ENCODE data around the gene AARS2. TPM values are rescaled to one million over a fixed set of nuclear protein-coding genes. Genes with fewer than 3 reads are reported as not detected.

The AARS2 gene
- total RNA-seq, 2 donors from 2014 or later = 6.5 to 7.4 TPM

DNA sequence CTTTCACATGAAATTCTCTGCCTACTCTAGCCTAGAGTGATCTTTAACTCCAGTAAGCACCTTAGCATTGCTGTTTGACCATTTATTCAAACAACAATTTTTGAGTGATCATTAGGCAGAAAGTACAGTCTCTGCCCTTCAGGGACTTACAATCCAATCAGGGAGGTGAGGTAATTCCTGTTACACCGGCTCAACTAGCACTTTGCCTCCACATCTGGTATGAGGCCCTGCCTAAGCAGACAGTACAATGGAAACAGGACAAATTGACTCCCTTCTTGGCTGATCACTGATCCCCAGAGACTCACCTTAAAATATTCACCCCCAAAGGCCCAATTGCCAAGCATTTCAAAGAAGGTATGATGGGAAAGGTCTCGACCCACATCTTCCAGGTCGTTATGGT, 1.4 kb downstream of the AARS2 start:
- H3K4me1 ChIP-seq = peaks cover 0 to 14% of the 10 kb centered on the region in 2 donors
- H3K27ac ChIP-seq = no peak overlapping the region
- H3K4me3 ChIP-seq = no peak overlapping the region
- DNase-seq (ENCODE audit: low spot score) = no peak
- peaks cover 41% of the 10 kb centered on the region for H3K36me3 ChIP-seq
- no peaks in the 10 kb centered on the region for H3K27me3 ChIP-seq
- TF ChIP-seq, protein P1, sequence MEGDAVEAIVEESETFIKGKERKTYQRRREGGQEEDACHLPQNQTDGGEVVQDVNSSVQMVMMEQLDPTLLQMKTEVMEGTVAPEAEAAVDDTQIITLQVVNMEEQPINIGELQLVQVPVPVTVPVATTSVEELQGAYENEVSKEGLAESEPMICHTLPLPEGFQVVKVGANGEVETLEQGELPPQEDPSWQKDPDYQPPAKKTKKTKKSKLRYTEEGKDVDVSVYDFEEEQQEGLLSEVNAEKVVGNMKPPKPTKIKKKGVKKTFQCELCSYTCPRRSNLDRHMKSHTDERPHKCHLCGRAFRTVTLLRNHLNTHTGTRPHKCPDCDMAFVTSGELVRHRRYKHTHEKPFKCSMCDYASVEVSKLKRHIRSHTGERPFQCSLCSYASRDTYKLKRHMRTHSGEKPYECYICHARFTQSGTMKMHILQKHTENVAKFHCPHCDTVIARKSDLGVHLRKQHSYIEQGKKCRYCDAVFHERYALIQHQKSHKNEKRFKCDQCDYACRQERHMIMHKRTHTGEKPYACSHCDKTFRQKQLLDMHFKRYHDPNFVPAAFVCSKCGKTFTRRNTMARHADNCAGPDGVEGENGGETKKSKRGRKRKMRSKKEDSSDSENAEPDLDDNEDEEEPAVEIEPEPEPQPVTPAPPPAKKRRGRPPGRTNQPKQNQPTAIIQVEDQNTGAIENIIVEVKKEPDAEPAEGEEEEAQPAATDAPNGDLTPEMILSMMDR (IDR thresholded peaks at IDR 0.05) = no peak
- H3K9me3 ChIP-seq = no peaks in the 10 kb centered on the region

- TF ChIP-seq, protein P1 (IDR thresholded peaks at IDR 0.05) = no peak
- H3K27ac ChIP-seq = no peak overlapping the region
- H3K4me3 ChIP-seq = no peak overlapping the region
- H3K36me3 ChIP-seq = peaks cover 45% of the 10 kb centered on the region
- DNase-seq (ENCODE audit: low spot score) = no peak
- peaks cover 0 to 14% of the 10 kb centered on the region in 2 donors for H3K4me1 ChIP-seq
- no peaks in the 10 kb centered on the region for H3K9me3 ChIP-seq
- no peaks in the 10 kb centered on the region for H3K27me3 ChIP-seq
These were observed 1.8 kb downstream of the AARS2 start for GRCh38 chr6:44311304-44311703.

DNA sequence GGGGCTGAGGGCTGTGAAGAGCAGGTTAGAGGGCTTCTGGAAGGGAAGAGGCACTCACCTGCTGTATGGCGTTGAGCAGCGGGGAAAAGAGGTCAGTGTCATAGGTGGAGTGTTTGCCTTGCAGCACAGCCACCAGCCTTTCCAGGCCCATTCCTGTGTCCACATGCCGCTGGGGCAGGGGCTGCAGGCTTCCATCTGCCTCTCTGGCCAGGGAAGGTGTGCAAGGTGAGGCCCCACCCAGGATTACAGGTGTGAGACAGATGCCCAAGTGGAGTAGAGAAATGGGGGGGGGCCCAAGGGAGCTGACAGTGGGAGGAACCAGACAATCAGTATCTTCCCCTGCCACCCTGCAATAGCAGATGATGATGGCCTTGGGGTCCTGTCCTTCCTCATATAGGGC, 2.9 kb downstream of the AARS2 start:
- TF ChIP-seq, protein P1 (IDR thresholded peaks at IDR 0.05) = no peak
- DNase-seq (ENCODE audit: low spot score) = no peak
- peaks cover 50% of the 10 kb centered on the region for H3K36me3 ChIP-seq

GRCh38 chr6:44309631-44310030, 3.5 kb downstream of the AARS2 start:
- Histone ChIP-seq H3K27me3 (no peaks in the 10 kb centered on the region), H3K36me3 (peaks cover 56% of the 10 kb centered on the region), H3K4me3 (no peak overlapping the region), H3K27ac (no peak overlapping the region), H3K4me1 (peaks cover 0 to 14% of the 10 kb centered on the region in 2 donors), H3K9me3 (no peaks in the 10 kb centered on the region)
- TF ChIP-seq, protein P1 (IDR thresholded peaks at IDR 0.05) = no peak
- no peak for DNase-seq (ENCODE audit: low spot score)

More for the DNA sequence above, 2.9 kb downstream of the AARS2 start:
- Histone ChIP-seq H3K27ac (no peak overlapping the region), H3K4me3 (no peak overlapping the region), H3K27me3 (no peaks in the 10 kb centered on the region), H3K4me1 (peaks cover 0 to 14% of the 10 kb centered on the region in 2 donors), H3K9me3 (no peaks in the 10 kb centered on the region)

GRCh38 chr6:44309092-44309491, 4.1 kb downstream of the AARS2 start:
- Histone ChIP-seq H3K27me3 (no peaks in the 10 kb centered on the region), H3K4me3 (no peak overlapping the region), H3K9me3 (no peaks in the 10 kb centered on the region), H3K27ac (no peak overlapping the region), H3K36me3 (peaks cover 61% of the 10 kb centered on the region), H3K4me1 (peaks cover 0 to 14% of the 10 kb centered on the region in 2 donors)
- no peak for DNase-seq (ENCODE audit: low spot score)
- TF ChIP-seq, protein P1 (IDR thresholded peaks at IDR 0.05) = no peak

- Histone ChIP-seq H3K4me1 (peaks cover 0 to 9% of the 10 kb centered on the region in 2 donors), H3K27me3 (no peaks in the 10 kb centered on the region)
These were observed 5.9 kb downstream of the AARS2 start for GRCh38 chr6:44307217-44307616.

More at GRCh38 chr6:44307217-44307616, 5.9 kb downstream of the AARS2 start:
- no peak for DNase-seq (ENCODE audit: low spot score)
- no peak overlapping the region for H3K27ac ChIP-seq
- H3K9me3 ChIP-seq = no peaks in the 10 kb centered on the region
- H3K4me3 ChIP-seq = no peak overlapping the region
- peaks cover 80% of the 10 kb centered on the region for H3K36me3 ChIP-seq
- TF ChIP-seq, protein P1 (IDR thresholded peaks at IDR 0.05) = no peak

Data from right atrium auricular region (tissue), 2 donors.